GM19351 (cell line): ENCODE measurements around the gene GDPD2.

Source experiments
- ATAC-seq: cut with Tn5 transposase; IDR thresholded peaks from one replicate; pipeline ENCODE4 v1.9.1; 2021; ENCODE audit warnings: mild to moderate bottlenecking, moderate library complexity; ENCODE audit not compliant: unreplicated experiment

The GDPD2 gene

DNA sequence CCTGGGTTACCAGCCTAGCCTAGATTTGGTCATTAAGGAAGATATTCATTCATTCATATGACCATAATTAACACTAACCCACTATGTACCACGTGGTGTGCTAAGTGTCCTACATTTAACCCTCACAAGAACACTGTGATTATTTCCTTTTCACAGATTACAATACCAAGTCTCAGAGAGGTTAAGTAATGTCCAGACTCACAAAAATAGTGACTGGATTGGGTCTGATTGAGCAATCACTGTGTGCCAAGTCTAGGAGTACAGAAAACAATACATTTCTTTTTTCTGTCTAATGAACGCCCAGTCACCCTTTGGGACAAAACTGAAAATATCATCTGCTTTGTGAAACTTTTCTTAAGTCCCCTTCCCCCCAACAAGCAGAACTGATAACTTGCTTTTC, 13.9 kb downstream of the GDPD2 start:
- no peak for ATAC-seq

- no peak for ATAC-seq
Measured at GRCh38 chrX:70437921-70438665, 15.0 kb downstream of the GDPD2 start.

- peak; percentile 29 for ATAC-seq
Measured at GRCh38 chrX:70439016-70439415, 15.9 kb downstream of the GDPD2 start.

DNA sequence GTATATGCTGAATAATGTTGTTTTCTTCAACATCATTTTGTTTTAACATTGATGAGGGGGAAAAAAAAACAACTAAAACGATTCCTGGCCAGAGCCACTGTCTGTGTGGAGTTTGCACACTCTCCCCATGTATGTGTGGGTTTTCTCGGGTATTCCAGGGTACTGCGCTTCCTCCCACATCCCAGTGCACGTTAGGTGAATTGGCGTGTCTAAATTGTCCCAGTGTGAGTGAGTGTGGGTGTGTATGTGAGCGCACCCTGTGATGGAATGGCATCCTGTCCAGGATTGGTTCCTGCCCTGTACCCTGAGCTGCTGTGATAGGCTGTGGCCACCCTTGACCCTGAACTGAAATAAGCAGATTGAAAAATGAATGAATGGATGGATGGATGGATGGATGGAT, 19.1 kb downstream of the GDPD2 start:
- ATAC-seq = no peak

- no peak for ATAC-seq
Measured at GRCh38 chrX:70444326-70444945, 21.3 kb downstream of the GDPD2 start, which contains the start of gene DLG3. Gene DLG3, plus strand, starts transcription at chrX:70444835. Its CDS starts 367 bp downstream, at chrX:70445202.

DNA sequence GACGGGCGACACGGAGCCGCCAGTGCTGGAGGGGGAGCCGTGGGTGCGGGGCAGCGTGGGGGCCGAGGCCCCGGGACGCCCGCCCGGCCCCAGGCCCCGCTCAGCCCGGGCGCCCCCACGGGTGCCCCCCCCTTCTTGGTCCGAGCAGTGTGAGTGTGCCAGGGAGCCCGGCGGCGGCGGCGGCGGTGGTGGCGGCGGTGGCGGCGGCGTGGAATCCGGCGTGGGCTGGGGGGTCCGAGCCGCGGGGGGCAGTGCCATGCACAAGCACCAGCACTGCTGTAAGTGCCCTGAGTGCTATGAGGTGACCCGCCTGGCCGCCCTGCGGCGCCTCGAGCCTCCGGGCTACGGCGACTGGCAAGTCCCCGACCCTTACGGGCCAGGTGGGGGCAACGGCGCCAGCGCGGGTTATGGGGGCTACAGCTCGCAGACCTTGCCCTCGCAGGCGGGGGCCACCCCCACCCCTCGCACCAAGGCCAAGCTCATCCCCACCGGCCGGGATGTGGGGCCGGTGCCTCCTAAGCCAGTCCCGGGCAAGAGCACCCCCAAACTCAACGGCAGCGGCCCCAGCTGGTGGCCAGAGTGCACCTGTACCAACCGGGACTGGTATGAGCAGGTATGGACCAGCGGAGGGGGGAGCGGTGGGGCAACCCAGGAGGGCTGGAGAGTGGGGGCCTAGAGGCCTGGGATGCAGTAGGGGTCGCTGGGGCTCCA, 22.0 kb downstream of the GDPD2 start:
- no peak for ATAC-seq

GRCh38 chrX:70445951-70446350, 22.8 kb downstream of the GDPD2 start:
- no peak for ATAC-seq

DNA sequence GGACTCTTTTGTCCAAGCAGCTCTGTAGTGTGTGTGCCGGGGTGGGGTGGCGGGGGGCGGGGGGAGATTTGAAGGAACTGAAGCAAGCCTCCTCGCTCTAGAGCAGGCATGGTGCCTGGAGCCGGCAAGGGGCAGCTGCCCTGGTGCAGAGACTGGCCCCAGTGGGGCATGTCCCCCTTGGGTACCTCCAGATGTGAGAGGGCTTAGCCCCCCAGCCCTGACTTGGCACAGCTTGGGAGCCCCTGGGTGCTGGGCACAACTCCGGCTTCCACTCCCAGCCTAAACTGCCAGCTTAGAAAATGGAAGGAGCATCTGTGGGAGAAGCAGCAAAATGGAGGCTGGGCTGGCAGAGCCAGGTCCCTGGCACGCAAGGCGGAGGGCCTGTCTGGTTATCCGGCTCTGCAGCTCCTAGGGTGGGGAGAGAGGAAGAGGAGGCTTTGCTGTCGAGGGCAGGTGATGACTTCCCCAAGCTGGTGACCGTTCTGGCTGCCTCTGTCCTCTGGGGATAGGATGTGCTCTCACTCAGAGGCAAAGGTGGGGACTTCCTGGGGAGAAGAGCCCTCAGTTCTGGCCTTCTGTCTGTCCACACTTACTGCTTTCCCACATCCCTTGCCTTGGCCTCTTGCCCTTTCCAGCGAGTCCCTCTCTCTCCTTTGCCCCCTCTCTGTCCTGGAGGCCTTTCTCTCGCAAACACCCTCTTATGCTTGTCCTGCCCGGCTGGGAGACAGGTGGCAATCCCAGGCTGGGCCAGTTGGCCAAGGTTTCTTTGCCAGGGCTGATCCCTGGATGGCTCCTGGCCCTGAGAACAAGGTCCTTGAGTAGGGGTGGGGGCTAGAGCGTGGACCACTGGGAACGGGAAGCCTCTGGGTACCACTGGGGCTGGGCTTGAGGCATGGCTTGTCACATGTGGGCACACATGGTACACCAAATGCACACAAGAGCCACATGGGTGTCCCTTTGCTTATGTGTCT, 23.6 kb downstream of the GDPD2 start:
- ATAC-seq = no peak

GRCh38 chrX:70449457-70449966, 26.4 kb downstream of the GDPD2 start:
- no peak for ATAC-seq

GRCh38 chrX:70452143-70452733, 29.1 kb downstream of the GDPD2 start:
- ATAC-seq = peak; percentile 55

DNA sequence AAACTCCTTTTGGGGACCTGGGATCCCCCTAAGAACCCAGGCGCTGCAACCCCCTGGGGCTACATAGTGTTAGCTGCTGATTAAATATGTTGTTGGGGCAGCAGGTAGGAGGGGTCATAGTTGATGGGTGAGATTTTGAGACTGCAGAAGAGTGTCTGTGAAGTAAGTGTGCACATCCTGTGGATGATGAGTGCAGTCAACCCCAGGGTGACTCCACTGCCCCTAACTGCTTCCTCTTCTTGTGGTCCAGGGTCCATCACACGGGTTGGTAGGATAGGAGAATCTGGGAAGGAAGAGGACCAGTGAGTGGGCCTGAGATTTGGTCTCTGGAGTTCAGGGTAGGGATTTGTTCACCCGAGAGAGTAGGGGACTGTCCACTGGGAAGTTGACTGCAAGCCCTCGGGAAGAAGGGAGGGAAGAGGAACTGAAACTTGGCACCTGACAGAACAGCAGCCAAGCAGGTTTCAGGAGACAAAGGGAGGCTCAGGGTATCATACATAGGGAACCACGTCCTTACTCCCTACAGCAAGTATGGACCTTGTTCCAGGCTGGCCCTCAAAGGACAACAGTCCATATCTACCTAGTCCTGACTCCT, 30.0 kb downstream of the GDPD2 start:
- ATAC-seq = no peak

DNA sequence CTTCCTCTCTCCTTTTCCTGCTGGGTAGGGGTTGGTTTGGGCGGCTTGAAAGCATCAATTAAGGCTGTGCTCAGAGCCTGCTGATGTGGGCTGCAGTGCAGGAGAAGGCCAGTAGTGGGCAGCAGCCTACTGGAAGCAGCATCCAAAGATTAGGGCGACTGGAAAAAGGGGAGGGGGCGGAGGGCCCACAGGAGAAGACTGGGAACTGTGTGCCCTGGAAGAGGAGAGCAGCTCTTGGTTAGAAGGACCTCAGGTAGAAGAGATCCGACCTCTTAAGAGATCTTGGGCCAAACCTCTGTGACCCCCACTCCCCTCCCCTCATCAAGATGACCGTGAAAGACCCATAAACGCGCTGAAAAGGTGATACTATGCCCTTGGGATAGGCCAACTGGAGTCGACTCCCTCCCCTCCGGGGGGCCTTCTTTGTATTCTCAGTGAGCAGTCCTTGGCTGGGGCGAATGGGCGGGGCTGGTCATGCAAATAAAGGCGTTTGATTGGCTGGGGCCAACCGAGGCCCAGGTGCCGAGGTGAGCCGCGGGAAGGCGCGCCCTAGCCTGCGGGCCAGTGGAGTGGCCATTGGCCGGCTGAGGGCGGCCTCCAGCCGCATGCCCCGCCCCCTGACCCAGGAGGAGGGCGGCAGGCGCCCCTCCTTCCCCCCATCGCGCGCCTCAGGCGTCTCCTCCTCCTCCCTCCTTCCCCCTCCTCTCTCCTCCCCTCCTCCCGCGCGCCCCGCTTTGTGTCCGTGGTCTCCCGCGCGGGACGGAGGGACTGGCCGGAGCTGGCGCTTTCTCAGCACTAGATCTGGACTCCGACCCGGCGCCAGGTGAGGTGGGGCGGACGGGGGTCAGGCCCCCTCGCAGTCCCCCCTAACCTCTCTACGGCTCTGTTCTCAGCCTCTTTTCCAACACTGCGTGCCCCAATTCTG, 31.6 kb downstream of the GDPD2 start:
- ATAC-seq = peak; percentile 45

GRCh38 chrX:70455366-70456202, 32.5 kb downstream of the GDPD2 start:
- no peak for ATAC-seq

- ATAC-seq = no peak
Measured at GRCh38 chrX:70456256-70456655, 33.1 kb downstream of the GDPD2 start.

- ATAC-seq = no peak
Measured at GRCh38 chrX:70461026-70461425, 37.9 kb downstream of the GDPD2 start.

GRCh38 chrX:70464051-70464450, 40.9 kb downstream of the GDPD2 start:
- ATAC-seq = no peak

DNA sequence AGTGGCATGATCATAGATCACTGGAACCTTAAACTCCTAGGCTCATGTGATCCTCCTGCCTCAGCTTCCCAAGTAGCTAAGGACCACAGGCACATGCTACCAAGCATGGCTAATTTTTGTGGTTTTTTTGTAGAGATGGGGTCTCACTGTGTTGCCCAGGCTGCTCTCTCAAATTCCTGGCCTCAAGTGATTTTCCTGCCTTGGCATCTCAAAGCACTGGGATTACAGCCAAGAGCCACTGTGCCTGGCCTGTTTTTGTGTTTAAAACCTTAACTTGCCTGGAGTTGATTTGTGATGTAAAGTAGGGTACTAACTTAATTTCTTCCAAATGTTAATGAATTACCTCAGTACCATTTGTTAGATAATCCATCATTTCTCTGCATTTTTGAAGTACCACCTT, 43.9 kb downstream of the GDPD2 start:
- ATAC-seq = no peak

DNA sequence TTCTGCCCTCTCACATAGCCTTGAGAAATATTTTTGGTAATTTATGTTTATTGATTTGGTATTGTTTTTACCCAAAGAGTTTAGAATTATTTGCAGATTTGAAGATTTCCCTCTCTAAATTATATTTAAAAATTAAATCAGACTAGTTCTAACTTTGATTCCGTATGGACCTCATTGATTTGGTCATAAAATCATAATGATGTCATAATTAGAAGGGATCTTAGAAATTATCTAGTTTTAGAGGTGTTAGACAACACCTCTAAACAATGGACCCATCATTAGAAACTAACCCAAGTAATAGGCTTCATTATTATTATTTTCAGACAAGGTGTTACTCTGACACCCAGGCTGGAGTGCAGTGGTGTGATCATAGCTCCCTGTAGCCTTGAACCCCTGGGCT, 45.6 kb downstream of the GDPD2 start:
- ATAC-seq = no peak
